GM23338 (cell line): ENCODE measurements around the gene SULF2. TPM values are rescaled to one million over a fixed set of nuclear protein-coding genes. Genes with fewer than 3 reads are reported as not detected.

Source experiments
- ATAC-seq: fragments of 200-7000 bp; cut with Tn5 transposase; 3 replicates; pipeline ENCODE4 v1.9.1; 2020
- DNase-seq: peaks from one replicate; pipeline ENCODE4 v3.0.0-alpha.2; 2015; ENCODE audit warnings: low spot score
- H2AFZ ChIP-seq: fragments of 200-600 bp; sonication (generic); 2 replicates; pipeline ENCODE4 v1.8.0; 2016; ENCODE audit warnings: antibody characterized with exemption, mild to moderate bottlenecking, moderate library complexity
- H3F3A ChIP-seq: fragments of 200-600 bp; sonication (generic); replicated peaks from 2 replicates; pipeline ENCODE4 v1.8.0; 2017; ENCODE audit warnings: antibody characterized with exemption, mixed run types, low read depth
- H3K27ac ChIP-seq: fragments of 200-600 bp; sonication (generic); 2 replicates; pipeline ENCODE4 v1.6.1; 2016; ENCODE audit warnings: low read depth
- H3K27me3 ChIP-seq: fragments of 200-600 bp; sonication (generic); 2 replicates; pipeline ENCODE4 v1.8.0; 2016; ENCODE audit warnings: mild to moderate bottlenecking, mixed run types, moderate library complexity; ENCODE audit not compliant: insufficient read depth
- H3K36me3 ChIP-seq: fragments of 200-600 bp; sonication (generic); 2 replicates; pipeline ENCODE4 v1.8.0; 2016; ENCODE audit warnings: mild to moderate bottlenecking; ENCODE audit not compliant: insufficient read depth
- H3K4me1 ChIP-seq: fragments of 200-600 bp; sonication (generic); 2 replicates; pipeline ENCODE4 v1.8.0; 2016; ENCODE audit warnings: mild to moderate bottlenecking, moderate library complexity; ENCODE audit not compliant: insufficient read depth
- H3K4me2 ChIP-seq: fragments of 200-600 bp; sonication (generic); 2 replicates; pipeline ENCODE4 v1.7.1; 2017; ENCODE audit warnings: mixed run types
- H3K4me3 ChIP-seq: fragments of 200-600 bp; sonication (generic); 2 replicates; pipeline ENCODE4 v1.6.1; 2016; ENCODE audit warnings: mixed run types
- H3K79me2 ChIP-seq: fragments of 200-600 bp; sonication (generic); replicated peaks from 2 replicates; pipeline ENCODE4 v1.8.0; 2017; ENCODE audit warnings: mild to moderate bottlenecking; ENCODE audit not compliant: insufficient read depth
- H3K9me2 ChIP-seq: fragments of 200-600 bp; sonication (generic); 2 replicates; pipeline ENCODE4 v1.8.0; 2017; ENCODE audit not compliant: insufficient read depth
- H4K20me1 ChIP-seq: fragments of 200-600 bp; sonication (generic); replicated peaks from 2 replicates; pipeline ENCODE4 v1.8.0; 2017; ENCODE audit warnings: mild to moderate bottlenecking; ENCODE audit not compliant: insufficient read depth
- H3K27ac Mint-ChIP-seq: 2 replicates; pipeline ENCODE4 v1.8.0; 2020; ENCODE audit warnings: inconsistent platforms, mild to moderate bottlenecking, moderate library complexity, mixed read lengths
- H3K27me3 Mint-ChIP-seq: 3 replicates; pipeline ENCODE4 v1.8.0; 2022; ENCODE audit warnings: low read depth, mild to moderate bottlenecking, moderate library complexity, mixed read lengths, inconsistent platforms; ENCODE audit not compliant: insufficient read depth, poor library complexity
- H3K36me3 Mint-ChIP-seq: 3 replicates; pipeline ENCODE4 v1.8.0; 2021; ENCODE audit warnings: low read depth, mild to moderate bottlenecking, inconsistent platforms, moderate library complexity, mixed read lengths
- H3K4me1 Mint-ChIP-seq: 3 replicates; pipeline ENCODE4 v1.8.0; 2020; ENCODE audit warnings: mild to moderate bottlenecking, inconsistent platforms, mixed read lengths
- H3K4me3 Mint-ChIP-seq: 3 replicates; pipeline ENCODE4 v1.8.0; 2021; ENCODE audit warnings: moderate library complexity, mild to moderate bottlenecking, inconsistent platforms, mixed read lengths
- H3K9me3 Mint-ChIP-seq: 3 replicates; pipeline ENCODE4 v1.8.0; 2020; ENCODE audit warnings: moderate library complexity, mild to moderate bottlenecking, inconsistent platforms, mixed read lengths
- CREB1 ChIP-seq: fragments of 250-450 bp; sonication (Bioruptor Pico); IDR thresholded peaks from 2 replicates; pipeline ENCODE4 v1.5.0; 2020; ENCODE audit warnings: low read depth, mild to moderate bottlenecking, moderate library complexity
- NANOG ChIP-seq: IDR thresholded peaks from 2 replicates; pipeline ENCODE4 v1.6.1; 2016; ENCODE audit warnings: antibody characterized with exemption, borderline replicate concordance
- POLR2AphosphoS5 ChIP-seq: IDR thresholded peaks from 2 replicates; pipeline ENCODE4 v1.6.1; 2016; ENCODE audit warnings: antibody characterized with exemption, low read depth
- STAT1 ChIP-seq: IDR thresholded peaks from one replicate; pipeline ENCODE4 v1.6.1; 2016; ENCODE audit warnings: antibody characterized with exemption; ENCODE audit not compliant: unreplicated experiment
- polyA plus RNA-seq: library from polyadenylated mRNA; unstranded; fragments of >200 nt; fragmentation: Nextera tagmentation; extraction: Ambion mirVana; gene quantifications from 2 replicates; pipeline ENCODE4 v1.2.1, GENCODE V29; 2016
- small RNA-seq: library from RNA; depleted of rRNA; stranded (forward); fragments of <200 nt; gene quantifications from one replicate; pipeline ENCODE3, GENCODE V24; 2014; ENCODE audit warnings: low replicate concordance
- total RNA-seq: library from RNA; depleted of rRNA; stranded (reverse); fragments of >200 nt; shearing (Covaris generic); gene quantifications from 2 replicates; pipeline ENCODE4 v1.2.3, GENCODE V29; 2014
- TF ChIP-seq, protein P1 (sequence below), 2 experiments: fragments of 200-600 bp in 1 of 2; sonication (generic) in 1 of 2; conservative IDR thresholded peaks; 2 replicates each; pipeline versions ENCODE4 v1.5.1 to v1.6.1; 2016 to 2017; ENCODE audit warnings: antibody characterized with exemption in 2 of 2, low read depth in 2 of 2, mild to moderate bottlenecking in 2 of 2, moderate library complexity in 1 of 2

The SULF2 gene
- total and polyA plus RNA-seq, 2 experiments from 2014 or later, result 9.5 to 20.7 TPM

DNA sequence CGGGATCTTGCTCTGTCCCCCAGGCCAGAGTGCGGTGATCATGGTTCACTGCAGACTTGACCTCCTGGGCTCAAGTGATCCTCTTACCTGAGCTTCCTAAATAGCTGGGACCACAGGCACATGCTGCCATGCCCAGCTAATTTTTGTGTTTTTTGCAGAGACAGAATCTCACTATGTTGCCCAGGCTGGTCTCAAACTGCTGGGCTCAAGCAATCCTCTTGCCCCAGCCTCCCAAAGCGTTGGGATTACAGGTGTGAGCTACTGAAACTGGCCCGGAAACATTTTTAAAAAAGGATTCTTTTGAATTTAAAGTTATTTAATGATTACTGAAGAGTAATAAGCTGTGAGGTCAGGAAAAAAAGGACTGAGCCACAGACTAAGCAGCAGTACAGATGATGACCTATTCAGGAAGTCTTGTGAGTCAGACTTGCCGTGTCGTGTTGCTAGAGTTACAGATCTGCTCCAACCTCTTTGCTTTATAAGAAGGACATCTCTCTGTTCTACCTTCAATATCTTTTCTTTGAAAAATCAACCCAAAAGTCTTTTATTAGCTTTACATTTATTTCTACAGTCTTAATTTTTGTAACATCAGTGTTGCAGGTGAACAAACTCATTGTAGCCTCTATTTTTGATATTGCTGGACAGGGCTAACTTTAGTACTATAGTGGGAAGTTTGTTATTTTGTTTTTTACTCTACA is 174.9 kb downstream of the SULF2 start:
- H3K4me2 ChIP-seq, result no peak overlapping the region
- H3K4me3 ChIP-seq, result no peak overlapping the region
- no peak for TF ChIP-seq NANOG
- TF ChIP-seq POLR2AphosphoS5, result no peak
- TF ChIP-seq, protein P1, sequence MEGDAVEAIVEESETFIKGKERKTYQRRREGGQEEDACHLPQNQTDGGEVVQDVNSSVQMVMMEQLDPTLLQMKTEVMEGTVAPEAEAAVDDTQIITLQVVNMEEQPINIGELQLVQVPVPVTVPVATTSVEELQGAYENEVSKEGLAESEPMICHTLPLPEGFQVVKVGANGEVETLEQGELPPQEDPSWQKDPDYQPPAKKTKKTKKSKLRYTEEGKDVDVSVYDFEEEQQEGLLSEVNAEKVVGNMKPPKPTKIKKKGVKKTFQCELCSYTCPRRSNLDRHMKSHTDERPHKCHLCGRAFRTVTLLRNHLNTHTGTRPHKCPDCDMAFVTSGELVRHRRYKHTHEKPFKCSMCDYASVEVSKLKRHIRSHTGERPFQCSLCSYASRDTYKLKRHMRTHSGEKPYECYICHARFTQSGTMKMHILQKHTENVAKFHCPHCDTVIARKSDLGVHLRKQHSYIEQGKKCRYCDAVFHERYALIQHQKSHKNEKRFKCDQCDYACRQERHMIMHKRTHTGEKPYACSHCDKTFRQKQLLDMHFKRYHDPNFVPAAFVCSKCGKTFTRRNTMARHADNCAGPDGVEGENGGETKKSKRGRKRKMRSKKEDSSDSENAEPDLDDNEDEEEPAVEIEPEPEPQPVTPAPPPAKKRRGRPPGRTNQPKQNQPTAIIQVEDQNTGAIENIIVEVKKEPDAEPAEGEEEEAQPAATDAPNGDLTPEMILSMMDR (conservative IDR thresholded peaks at IDR 0.05; ENCODE audit: low read depth in 2 of 2), result no peak
- TF ChIP-seq CREB1 (CRISPR knock-in tag), result no peak
- Mint-ChIP-seq H3K27me3 (no peaks in the 10 kb centered on the region), H3K9me3 (no peaks in the 10 kb centered on the region), H3K27ac (no peak overlapping the region), H3K36me3 (no peaks in the 10 kb centered on the region), H3K4me3 (no peak overlapping the region), H3K4me1 (no peaks in the 10 kb centered on the region)
- H3K27ac ChIP-seq, result no peak overlapping the region
- H3K9me2 ChIP-seq, result no peaks in the 10 kb centered on the region
- peaks cover 64% of the 10 kb centered on the region for H3K79me2 ChIP-seq
- no peaks in the 10 kb centered on the region for H4K20me1 ChIP-seq
- H3K27me3 ChIP-seq, result no peaks in the 10 kb centered on the region
- no peaks in the 10 kb centered on the region for H3F3A ChIP-seq
- H3K36me3 ChIP-seq, result no peaks in the 10 kb centered on the region
- no peak for ATAC-seq
- H2AFZ ChIP-seq, result no peak overlapping the region
- no peak for DNase-seq
- no peaks in the 10 kb centered on the region for H3K4me1 ChIP-seq

DNA sequence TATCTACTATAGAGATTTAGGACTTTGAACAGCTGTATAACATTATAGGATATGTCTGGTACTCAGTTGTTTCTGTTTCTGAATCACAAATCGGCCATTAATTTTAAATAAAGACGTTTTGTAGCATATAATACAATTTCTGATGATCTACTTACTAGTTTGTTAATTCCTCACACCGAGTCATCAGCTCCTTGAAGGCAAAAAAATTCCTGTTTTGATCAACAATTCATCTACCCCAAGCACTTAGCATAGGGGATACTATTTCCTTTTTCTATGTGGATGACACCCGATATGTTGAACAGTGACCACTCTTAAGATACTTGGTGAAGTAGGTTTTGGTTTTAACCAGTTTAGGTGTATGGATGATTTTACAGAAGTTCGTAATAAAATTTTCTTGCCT is 176.3 kb downstream of the SULF2 start:
- no peaks in the 10 kb centered on the region for H3K4me1 ChIP-seq
- Mint-ChIP-seq H3K9me3 (no peaks in the 10 kb centered on the region), H3K4me3 (no peak overlapping the region), H3K4me1 (peaks cover 3% of the 10 kb centered on the region; the same call in 2 of the 3 replicates), H3K27me3 (no peaks in the 10 kb centered on the region), H3K27ac (no peak overlapping the region), H3K36me3 (no peaks in the 10 kb centered on the region)
- no peak overlapping the region for H3K4me3 ChIP-seq
- H3K27ac ChIP-seq, result no peak overlapping the region
- ATAC-seq, result no peak
- H3K36me3 ChIP-seq, result no peaks in the 10 kb centered on the region
- no peaks in the 10 kb centered on the region for H3F3A ChIP-seq
- no peaks in the 10 kb centered on the region for H3K27me3 ChIP-seq
- H3K9me2 ChIP-seq, result no peaks in the 10 kb centered on the region
- H4K20me1 ChIP-seq, result no peaks in the 10 kb centered on the region
- peaks cover 66% of the 10 kb centered on the region for H3K79me2 ChIP-seq
- no peak overlapping the region for H3K4me2 ChIP-seq
- TF ChIP-seq STAT1, result no peak
- DNase-seq, result no peak
- no peak overlapping the region for H2AFZ ChIP-seq

Small RNA genes within 50 kb of the gene (small RNA-seq; reads per million reads assigned to genes)
- not detected for gene RNU7-173P
